GM12891 (cell line): ENCODE data around the gene LCE3C.

ENCODE experiments used
- DNase-seq: peaks from one replicate; pipeline ENCODE4 v3.0.0; 2011; ENCODE audit warnings: low spot score; ENCODE audit not compliant: insufficient read length
- FAIRE-seq: peaks from 2 replicates; lab custom pipeline; 2011; peaks lifted over from hg19 to GRCh38; lab: Jason Lieb, UNC
- PAX5 ChIP-seq: IDR thresholded peaks from 2 replicates; pipeline ENCODE4 v1.6.1; 2011; ENCODE audit warnings: low read length, moderate library complexity, mild to moderate bottlenecking; ENCODE audit not compliant: insufficient read depth, severe bottlenecking
- POLR2A ChIP-seq: IDR thresholded peaks from 2 replicates; pipeline ENCODE4 v1.6.1; 2011; ENCODE audit warnings: low read depth, low read length, control low read depth
- POLR2AphosphoS5 ChIP-seq: IDR thresholded peaks from 2 replicates; pipeline ENCODE4 v1.6.1; 2011; ENCODE audit warnings: low read depth, low read length, control low read depth
- POU2F2 ChIP-seq: IDR thresholded peaks from 2 replicates; pipeline ENCODE4 v1.6.1; 2011; ENCODE audit warnings: low read depth, mild to moderate bottlenecking, control low read depth, low read length, moderate library complexity
- SPI1 ChIP-seq: IDR thresholded peaks from 2 replicates; pipeline ENCODE4 v1.6.1; 2011; ENCODE audit warnings: low read depth, low read length, control low read depth
- TAF1 ChIP-seq: IDR thresholded peaks from 2 replicates; pipeline ENCODE4 v1.6.1; 2011; ENCODE audit warnings: low read depth, low read length, control low read depth

LCE3C gene

DNA sequence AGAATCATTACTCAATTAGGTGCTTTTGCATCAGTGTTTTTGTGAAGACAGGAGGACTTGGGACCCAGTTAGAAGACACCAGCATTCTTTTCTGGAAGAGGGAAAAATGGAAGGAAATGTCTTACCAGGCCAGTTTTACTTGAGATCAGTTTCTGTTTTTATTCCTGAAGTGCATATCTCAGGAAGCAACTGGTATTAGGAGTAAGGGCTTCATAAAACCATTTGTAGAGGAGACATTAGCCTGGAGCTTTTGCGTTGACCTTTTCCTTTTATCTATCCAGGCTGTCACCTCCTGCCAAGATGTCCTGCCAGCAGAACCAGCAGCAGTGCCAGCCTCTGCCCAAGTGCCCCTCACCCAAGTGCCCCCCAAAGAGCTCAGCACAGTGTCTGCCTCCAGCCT is 13.5 kb downstream of the LCE3C start, which contains the start of gene LCE3B:
TSS of gene LCE3B (plus strand) at position 301 of the 400 bp plus-strand sequence. CDS start at position 301, 0 bp downstream.
- no peak for FAIRE-seq
- TF ChIP-seq POLR2AphosphoS5: no peak
- no peak for TF ChIP-seq PAX5
- no peak for TF ChIP-seq POLR2A
- TF ChIP-seq TAF1: no peak
- TF ChIP-seq SPI1: no peak
- no peak for TF ChIP-seq POU2F2
- no peak for DNase-seq

DNA sequence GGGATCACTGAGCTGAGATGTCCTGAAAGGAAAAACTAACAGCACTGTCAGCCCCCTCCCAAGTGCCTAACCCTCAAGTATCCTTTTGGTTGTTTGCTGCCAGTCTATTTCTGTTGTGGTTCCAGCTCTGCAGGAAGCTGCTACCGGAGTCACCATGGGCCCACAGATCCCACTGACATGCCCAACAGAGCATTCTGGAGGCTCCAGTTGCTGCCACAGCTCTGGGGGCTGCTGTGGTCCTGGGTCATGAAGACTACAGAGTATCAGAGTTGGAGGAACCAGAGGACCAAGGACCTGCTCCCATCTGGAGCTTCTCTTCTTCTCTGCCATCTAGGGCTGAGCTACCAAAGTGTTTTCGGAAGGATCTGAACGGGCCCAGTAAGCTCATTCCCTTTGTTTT is 22.0 kb downstream of the LCE3C start:
- no peak for FAIRE-seq
- no peak for DNase-seq
- TF ChIP-seq POU2F2 (no peak), SPI1 (no peak), TAF1 (no peak), POLR2A (no peak), PAX5 (no peak), POLR2AphosphoS5 (no peak)

DNA sequence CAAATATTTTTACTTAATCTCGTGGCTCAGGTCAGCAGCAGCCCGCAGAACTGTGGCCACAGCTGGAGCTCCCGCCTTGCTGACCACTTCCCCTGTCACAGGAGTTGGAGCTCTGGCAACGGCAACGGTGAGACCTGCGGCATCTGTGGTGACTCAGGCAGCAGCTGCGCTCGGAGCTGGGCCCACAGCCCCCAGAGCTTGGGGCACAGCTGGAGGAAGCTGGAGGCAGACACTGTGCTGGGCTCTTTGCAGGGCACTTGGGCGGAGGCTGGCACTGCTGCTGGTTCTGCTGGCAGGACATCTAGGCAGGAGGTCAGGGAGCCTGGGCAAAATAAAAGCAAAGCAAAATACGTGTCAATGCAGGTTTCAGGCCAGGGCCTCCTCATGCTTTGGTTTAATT is 22.8 kb downstream of the LCE3C start, which contains the start of gene LCE3A:
TSS of gene LCE3A (minus strand) at position 301 of the 400 bp plus-strand sequence. CDS start at position 301, 0 bp downstream.
- TF ChIP-seq SPI1: no peak
- no peak for TF ChIP-seq POLR2AphosphoS5
- TF ChIP-seq POLR2A: no peak
- no peak for TF ChIP-seq POU2F2
- no peak for TF ChIP-seq TAF1
- no peak for TF ChIP-seq PAX5
- FAIRE-seq (no peak), DNase-seq (no peak)

DNA sequence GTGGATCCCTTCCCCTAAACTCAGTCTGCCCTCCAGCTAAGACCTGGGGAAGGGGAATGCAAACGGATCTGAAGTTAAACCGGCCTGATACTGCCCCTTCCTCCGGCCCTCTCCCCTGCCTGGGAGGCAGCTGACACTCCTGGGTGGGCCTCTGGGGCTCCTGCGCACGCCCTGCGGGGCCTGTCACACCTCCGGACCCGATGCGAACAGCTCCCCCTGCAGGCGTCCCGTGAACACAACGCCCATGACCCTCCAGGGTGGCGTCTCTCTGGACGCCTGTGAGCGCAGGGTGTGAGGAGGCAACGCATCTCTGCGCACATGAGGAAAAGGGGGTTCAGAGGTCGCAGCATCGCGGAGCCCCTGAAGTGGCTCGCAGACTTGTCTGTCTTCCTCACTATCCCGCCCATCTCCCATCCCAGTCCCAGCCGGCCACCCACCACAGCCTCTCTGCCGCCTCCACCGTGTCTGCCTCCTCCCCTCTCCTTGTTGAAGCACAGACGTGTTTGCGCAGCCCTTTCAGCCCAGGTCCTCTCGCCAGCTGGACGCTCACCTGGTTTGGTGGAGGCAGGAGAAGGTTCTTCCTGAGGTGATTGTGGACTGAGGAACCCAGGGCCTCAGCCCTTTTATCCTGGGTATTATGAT is 23.3 kb downstream of the LCE3C start:
- FAIRE-seq (no peak), DNase-seq (peak; percentile 35)
- TF ChIP-seq PAX5: no peak
- no peak for TF ChIP-seq SPI1
- TF ChIP-seq POU2F2: no peak
- no peak for TF ChIP-seq POLR2AphosphoS5
- TF ChIP-seq POLR2A: no peak
- no peak for TF ChIP-seq TAF1

DNA sequence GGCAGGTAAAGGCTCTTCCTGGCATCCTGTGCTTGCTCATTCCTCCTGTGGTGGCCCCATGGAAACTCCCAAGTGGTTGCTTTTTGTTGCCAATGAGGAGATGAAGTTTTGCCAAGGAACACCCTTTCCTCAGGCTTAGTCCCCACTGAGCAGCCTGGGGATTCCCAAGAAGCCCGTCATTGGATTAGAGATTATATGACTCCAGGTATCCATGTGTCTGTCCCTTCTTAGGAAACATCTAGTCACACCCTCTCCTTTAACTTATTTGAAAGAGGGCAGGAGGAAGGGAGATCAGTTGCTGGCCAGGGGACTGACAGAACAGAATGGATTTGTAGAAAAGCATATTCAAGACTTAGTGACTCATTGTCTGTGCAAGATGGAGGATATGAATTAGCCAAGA is 26.7 kb downstream of the LCE3C start:
- TF ChIP-seq POLR2A (no peak), POU2F2 (no peak), SPI1 (no peak), PAX5 (no peak), POLR2AphosphoS5 (no peak), TAF1 (no peak)
- no peak for FAIRE-seq
- no peak for DNase-seq

DNA sequence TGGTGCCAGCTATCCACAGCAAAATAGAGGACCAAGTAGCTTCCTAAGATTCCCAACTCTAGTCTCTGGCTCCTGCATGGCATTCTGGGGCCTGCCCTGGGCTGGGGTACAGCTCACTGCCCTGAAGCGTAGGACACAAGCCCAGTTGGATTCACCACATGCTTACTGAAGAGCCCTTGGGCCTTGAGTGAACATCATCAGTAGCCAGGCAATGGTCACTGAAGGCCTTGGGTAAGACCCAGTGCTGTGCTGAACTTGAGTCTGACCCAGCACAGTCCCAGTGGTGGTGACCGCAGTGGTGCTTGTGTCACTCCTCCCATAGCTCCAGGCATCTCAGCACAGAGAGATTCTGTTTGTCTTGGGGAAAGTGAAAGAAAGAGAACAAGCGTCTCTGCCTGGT is 30.6 kb downstream of the LCE3C start:
- TF ChIP-seq TAF1: no peak
- no peak for TF ChIP-seq POU2F2
- no peak for TF ChIP-seq PAX5
- no peak for TF ChIP-seq SPI1
- no peak for TF ChIP-seq POLR2A
- TF ChIP-seq POLR2AphosphoS5: no peak
- FAIRE-seq (no peak), DNase-seq (no peak)

DNA sequence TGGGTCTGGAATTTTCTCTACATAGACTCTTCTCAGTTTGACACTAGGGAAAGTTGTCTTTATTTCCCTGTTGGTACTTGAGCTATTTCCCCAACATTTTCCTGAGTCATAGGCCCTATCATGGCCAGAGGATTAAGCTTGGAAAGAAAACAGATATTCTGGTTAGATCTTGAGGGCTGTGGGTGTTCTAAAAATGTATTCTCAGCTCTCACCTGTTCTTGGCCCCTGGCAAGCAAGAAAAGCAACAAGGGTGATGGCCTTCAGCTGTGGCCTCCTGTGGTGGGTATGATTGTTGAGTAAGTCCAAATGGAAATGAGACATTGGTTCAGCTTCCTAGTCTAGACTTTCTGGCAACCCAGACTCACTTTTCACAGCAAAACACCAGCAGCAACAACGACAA is 40.3 kb downstream of the LCE3C start:
- no peak for DNase-seq
- FAIRE-seq: no peak
- no peak for TF ChIP-seq POLR2A
- TF ChIP-seq POLR2AphosphoS5: no peak

DNA sequence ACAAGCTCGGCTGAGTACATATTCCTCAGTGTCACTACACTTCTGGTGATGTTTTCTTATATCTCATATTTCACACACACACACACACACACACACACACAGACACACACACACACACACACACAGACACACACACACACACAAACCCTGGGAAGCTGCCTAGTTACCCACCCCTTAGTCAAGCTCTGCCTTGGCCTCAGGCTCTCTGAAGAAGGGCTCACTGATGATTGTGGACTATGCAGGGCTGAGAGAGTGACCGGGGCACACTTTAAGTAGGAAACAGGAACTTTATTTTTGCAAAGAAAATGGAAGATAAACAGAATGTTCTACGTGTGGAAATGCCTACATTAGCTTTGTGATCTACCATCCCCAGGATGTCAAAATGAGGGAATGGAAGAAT is 43.9 kb downstream of the LCE3C start:
- DNase-seq: no peak
- TF ChIP-seq PAX5 (no peak), POLR2AphosphoS5 (no peak), POU2F2 (no peak), SPI1 (no peak), POLR2A (no peak), TAF1 (no peak)
- FAIRE-seq: no peak

DNA sequence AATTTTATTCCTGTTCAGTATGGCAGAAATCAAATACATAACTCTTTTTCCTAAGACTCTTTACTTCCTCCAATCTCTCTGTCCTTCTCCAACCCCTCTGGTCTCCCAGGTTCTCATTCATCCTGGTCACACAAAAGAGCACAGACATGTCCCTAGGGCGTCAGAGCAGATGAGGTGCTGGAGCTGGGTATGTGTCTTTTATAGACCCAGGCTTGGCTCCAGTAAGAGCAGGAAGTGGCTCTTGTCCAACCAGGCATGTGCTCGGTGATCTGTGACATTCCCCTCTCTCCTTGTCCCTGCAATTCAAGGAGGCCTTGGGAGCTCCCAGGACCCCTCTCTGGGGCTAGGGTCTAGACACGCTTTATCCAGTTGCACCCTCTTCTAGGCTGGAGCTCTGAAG is 45.1 kb downstream of the LCE3C start:
- FAIRE-seq: no peak

DNA sequence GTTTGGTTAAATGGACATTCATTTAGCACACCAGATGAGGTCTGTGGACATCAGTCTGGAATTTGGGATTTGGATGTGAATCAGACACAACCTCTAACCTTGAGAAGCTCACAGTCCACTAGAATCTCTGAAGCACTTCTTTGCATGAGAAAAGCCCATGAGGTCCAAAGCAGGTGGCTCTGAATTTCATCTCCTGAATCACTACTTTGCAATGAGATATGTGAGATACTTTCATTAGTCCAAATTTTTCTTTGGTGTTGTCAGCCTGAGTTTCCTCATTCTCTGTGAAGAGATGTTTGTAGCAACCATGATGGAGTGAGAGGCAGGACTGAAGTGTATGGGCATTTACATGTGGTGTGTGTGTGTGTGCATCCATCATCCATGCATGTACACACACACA is 46.6 kb downstream of the LCE3C start:
- TF ChIP-seq TAF1 (no peak), POLR2A (no peak), POU2F2 (no peak), PAX5 (no peak), SPI1 (no peak), POLR2AphosphoS5 (no peak)
- FAIRE-seq (no peak), DNase-seq (no peak)

More for the DNA sequence above, 45.1 kb downstream of the LCE3C start:
- TF ChIP-seq TAF1: no peak
- no peak for TF ChIP-seq POU2F2
- TF ChIP-seq POLR2AphosphoS5: no peak
- no peak for TF ChIP-seq SPI1
- TF ChIP-seq POLR2A: no peak
- TF ChIP-seq PAX5: no peak
- DNase-seq: no peak
